ENCODE results near the gene FBN1. TPM values are rescaled to one million over a fixed set of nuclear protein-coding genes. Genes with fewer than 3 reads are reported as not detected.
A peak's percentile ranks its signal among the peaks of the same experiment; 100 is the strongest.

The FBN1 gene
- total and polyA plus RNA-seq, 2 experiments from 2014 or later = 1.9 to 3.8 TPM

DNA sequence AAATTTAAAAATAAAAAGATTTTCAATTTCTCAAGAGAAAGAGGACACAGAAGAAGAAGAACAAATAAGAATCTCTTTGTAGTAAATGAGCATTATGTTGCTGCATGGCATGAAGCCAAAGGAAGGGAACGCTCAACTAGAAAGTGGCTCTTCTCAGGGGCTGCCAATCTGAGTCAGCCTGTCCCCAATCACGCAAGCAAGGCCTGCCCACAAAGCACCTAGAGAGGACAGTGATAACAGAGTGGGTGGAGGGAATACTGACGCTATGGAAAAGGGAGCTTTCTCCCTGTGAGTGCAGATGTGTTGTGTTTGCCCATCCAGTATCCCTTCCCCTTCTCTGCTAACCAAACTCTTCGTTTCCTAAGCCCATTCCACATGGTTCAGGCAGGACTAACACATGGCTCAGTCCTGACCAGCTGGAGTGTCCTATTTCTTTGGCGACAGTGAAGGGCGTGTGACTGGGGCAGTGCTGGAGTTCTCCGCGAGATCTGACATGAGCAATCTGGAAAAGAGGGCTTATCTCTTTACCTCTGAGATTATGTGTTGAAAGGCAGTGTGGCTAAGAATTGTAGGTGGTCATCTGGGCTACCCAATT lies 14.2 kb downstream of the FBN1 start:
- peak overlapping the region; percentile 61 for H3K4me2 ChIP-seq
- no peak overlapping the region for H3K27ac Mint-ChIP-seq
- no peaks in the 10 kb centered on the region; the same call in 1 of the 2 replicates for H4K20me1 ChIP-seq (replicated peaks; ENCODE audit: insufficient read depth)
- H3K27me3 ChIP-seq (ENCODE audit: insufficient read depth) = no peaks in the 10 kb centered on the region
- H3K9me3 Mint-ChIP-seq = no peaks in the 10 kb centered on the region
- H3K4me3 Mint-ChIP-seq = no peak overlapping the region
- no peaks in the 10 kb centered on the region for H3K27me3 Mint-ChIP-seq (ENCODE audit: insufficient read depth, low read depth, poor library complexity)
- peak; percentile 20 for DNase-seq (ENCODE audit: low spot score)
- peaks cover 8% of the 10 kb centered on the region; the same call in 1 of the 2 replicates for H3K4me1 ChIP-seq (ENCODE audit: insufficient read depth)
- TF ChIP-seq CREB1 (CRISPR knock-in tag; IDR thresholded peaks at IDR 0.05; ENCODE audit: low read depth) (no peak), NANOG (IDR thresholded peaks at IDR 0.05; ENCODE audit: borderline replicate concordance) (no peak), JUNB (IDR thresholded peaks at IDR 0.05; ENCODE audit: unreplicated experiment) (no peak), EZH2phosphoT487 (IDR thresholded peaks at IDR 0.05; ENCODE audit: unreplicated experiment) (no peak), ZNF114 (CRISPR knock-in tag; IDR thresholded peaks at IDR 0.05) (no peak), POLR2AphosphoS5 (IDR thresholded peaks at IDR 0.05; ENCODE audit: low read depth) (no peak), EZH2 (IDR thresholded peaks at IDR 0.05; ENCODE audit: low read depth, unreplicated experiment) (no peak), ZNF331 (CRISPR knock-in tag; IDR thresholded peaks at IDR 0.05; ENCODE audit: low read depth) (no peak), STAT1 (IDR thresholded peaks at IDR 0.05; ENCODE audit: unreplicated experiment) (no peak)
- TF ChIP-seq, protein P1, sequence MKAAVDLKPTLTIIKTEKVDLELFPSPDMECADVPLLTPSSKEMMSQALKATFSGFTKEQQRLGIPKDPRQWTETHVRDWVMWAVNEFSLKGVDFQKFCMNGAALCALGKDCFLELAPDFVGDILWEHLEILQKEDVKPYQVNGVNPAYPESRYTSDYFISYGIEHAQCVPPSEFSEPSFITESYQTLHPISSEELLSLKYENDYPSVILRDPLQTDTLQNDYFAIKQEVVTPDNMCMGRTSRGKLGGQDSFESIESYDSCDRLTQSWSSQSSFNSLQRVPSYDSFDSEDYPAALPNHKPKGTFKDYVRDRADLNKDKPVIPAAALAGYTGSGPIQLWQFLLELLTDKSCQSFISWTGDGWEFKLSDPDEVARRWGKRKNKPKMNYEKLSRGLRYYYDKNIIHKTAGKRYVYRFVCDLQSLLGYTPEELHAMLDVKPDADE (IDR thresholded peaks at IDR 0.05) = no peak
- TF ChIP-seq, protein P2, sequence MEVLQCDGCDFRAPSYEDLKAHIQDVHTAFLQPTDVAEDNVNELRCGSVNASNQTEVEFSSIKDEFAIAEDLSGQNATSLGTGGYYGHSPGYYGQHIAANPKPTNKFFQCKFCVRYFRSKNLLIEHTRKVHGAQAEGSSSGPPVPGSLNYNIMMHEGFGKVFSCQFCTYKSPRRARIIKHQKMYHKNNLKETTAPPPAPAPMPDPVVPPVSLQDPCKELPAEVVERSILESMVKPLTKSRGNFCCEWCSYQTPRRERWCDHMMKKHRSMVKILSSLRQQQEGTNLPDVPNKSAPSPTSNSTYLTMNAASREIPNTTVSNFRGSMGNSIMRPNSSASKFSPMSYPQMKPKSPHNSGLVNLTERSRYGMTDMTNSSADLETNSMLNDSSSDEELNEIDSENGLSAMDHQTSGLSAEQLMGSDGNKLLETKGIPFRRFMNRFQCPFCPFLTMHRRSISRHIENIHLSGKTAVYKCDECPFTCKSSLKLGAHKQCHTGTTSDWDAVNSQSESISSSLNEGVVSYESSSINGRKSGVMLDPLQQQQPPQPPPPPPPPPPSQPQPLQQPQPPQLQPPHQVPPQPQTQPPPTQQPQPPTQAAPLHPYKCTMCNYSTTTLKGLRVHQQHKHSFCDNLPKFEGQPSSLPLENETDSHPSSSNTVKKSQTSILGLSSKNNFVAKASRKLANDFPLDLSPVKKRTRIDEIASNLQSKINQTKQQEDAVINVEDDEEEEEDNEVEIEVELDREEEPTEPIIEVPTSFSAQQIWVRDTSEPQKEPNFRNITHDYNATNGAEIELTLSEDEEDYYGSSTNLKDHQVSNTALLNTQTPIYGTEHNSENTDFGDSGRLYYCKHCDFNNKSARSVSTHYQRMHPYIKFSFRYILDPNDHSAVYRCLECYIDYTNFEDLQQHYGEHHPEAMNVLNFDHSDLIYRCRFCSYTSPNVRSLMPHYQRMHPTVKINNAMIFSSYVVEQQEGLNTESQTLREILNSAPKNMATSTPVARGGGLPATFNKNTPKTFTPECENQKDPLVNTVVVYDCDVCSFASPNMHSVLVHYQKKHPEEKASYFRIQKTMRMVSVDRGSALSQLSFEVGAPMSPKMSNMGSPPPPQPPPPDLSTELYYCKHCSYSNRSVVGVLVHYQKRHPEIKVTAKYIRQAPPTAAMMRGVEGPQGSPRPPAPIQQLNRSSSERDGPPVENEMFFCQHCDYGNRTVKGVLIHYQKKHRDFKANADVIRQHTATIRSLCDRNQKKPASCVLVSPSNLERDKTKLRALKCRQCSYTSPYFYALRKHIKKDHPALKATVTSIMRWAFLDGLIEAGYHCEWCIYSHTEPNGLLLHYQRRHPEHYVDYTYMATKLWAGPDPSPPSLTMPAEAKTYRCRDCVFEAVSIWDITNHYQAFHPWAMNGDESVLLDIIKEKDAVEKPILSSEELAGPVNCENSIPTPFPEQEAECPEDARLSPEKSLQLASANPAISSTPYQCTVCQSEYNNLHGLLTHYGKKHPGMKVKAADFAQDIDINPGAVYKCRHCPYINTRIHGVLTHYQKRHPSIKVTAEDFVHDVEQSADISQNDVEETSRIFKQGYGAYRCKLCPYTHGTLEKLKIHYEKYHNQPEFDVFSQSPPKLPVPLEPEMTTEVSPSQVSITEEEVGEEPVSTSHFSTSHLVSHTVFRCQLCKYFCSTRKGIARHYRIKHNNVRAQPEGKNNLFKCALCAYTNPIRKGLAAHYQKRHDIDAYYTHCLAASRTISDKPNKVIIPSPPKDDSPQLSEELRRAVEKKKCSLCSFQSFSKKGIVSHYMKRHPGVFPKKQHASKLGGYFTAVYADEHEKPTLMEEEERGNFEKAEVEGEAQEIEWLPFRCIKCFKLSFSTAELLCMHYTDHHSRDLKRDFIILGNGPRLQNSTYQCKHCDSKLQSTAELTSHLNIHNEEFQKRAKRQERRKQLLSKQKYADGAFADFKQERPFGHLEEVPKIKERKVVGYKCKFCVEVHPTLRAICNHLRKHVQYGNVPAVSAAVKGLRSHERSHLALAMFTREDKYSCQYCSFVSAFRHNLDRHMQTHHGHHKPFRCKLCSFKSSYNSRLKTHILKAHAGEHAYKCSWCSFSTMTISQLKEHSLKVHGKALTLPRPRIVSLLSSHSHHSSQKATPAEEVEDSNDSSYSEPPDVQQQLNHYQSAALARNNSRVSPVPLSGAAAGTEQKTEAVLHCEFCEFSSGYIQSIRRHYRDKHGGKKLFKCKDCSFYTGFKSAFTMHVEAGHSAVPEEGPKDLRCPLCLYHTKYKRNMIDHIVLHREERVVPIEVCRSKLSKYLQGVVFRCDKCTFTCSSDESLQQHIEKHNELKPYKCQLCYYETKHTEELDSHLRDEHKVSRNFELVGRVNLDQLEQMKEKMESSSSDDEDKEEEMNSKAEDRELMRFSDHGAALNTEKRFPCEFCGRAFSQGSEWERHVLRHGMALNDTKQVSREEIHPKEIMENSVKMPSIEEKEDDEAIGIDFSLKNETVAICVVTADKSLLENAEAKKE (CRISPR knock-in tag; IDR thresholded peaks at IDR 0.05) = no peak
- TF ChIP-seq, protein P3, sequence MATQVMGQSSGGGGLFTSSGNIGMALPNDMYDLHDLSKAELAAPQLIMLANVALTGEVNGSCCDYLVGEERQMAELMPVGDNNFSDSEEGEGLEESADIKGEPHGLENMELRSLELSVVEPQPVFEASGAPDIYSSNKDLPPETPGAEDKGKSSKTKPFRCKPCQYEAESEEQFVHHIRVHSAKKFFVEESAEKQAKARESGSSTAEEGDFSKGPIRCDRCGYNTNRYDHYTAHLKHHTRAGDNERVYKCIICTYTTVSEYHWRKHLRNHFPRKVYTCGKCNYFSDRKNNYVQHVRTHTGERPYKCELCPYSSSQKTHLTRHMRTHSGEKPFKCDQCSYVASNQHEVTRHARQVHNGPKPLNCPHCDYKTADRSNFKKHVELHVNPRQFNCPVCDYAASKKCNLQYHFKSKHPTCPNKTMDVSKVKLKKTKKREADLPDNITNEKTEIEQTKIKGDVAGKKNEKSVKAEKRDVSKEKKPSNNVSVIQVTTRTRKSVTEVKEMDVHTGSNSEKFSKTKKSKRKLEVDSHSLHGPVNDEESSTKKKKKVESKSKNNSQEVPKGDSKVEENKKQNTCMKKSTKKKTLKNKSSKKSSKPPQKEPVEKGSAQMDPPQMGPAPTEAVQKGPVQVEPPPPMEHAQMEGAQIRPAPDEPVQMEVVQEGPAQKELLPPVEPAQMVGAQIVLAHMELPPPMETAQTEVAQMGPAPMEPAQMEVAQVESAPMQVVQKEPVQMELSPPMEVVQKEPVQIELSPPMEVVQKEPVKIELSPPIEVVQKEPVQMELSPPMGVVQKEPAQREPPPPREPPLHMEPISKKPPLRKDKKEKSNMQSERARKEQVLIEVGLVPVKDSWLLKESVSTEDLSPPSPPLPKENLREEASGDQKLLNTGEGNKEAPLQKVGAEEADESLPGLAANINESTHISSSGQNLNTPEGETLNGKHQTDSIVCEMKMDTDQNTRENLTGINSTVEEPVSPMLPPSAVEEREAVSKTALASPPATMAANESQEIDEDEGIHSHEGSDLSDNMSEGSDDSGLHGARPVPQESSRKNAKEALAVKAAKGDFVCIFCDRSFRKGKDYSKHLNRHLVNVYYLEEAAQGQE (IDR thresholded peaks at IDR 0.05; ENCODE audit: unreplicated experiment) = no peak
- TF ChIP-seq, protein P4, sequence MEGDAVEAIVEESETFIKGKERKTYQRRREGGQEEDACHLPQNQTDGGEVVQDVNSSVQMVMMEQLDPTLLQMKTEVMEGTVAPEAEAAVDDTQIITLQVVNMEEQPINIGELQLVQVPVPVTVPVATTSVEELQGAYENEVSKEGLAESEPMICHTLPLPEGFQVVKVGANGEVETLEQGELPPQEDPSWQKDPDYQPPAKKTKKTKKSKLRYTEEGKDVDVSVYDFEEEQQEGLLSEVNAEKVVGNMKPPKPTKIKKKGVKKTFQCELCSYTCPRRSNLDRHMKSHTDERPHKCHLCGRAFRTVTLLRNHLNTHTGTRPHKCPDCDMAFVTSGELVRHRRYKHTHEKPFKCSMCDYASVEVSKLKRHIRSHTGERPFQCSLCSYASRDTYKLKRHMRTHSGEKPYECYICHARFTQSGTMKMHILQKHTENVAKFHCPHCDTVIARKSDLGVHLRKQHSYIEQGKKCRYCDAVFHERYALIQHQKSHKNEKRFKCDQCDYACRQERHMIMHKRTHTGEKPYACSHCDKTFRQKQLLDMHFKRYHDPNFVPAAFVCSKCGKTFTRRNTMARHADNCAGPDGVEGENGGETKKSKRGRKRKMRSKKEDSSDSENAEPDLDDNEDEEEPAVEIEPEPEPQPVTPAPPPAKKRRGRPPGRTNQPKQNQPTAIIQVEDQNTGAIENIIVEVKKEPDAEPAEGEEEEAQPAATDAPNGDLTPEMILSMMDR (conservative IDR thresholded peaks at IDR 0.05; ENCODE audit: low read depth in 2 of 2) = no peak
- H3K79me2 ChIP-seq (replicated peaks; ENCODE audit: insufficient read depth) = no peaks in the 10 kb centered on the region
- peaks cover 15% of the 10 kb centered on the region; the same call in 2 of the 3 replicates for H3K4me1 Mint-ChIP-seq
- no peaks in the 10 kb centered on the region for H3F3A ChIP-seq (replicated peaks; ENCODE audit: low read depth)
- no peak overlapping the region for H3K27ac ChIP-seq (ENCODE audit: low read depth)
- H2AFZ ChIP-seq = no peak overlapping the region
- no peaks in the 10 kb centered on the region for H3K36me3 Mint-ChIP-seq (ENCODE audit: low read depth)
- no peak overlapping the region for H3K4me3 ChIP-seq
- H3K9me2 ChIP-seq (ENCODE audit: insufficient read depth) = no peaks in the 10 kb centered on the region
- peak; percentile 75 for ATAC-seq
- H3K36me3 ChIP-seq (ENCODE audit: insufficient read depth) = no peaks in the 10 kb centered on the region
